CD14-positive monocyte (primary cell): ENCODE data around the gene PYROXD2. TPM values are rescaled to one million over a fixed set of nuclear protein-coding genes. Genes with fewer than 3 reads are reported as not detected.

Experiments used
- DNase-seq, 3 donors: peaks; one replicate each; pipeline ENCODE4 v3.0.0-alpha.2; 2011 to 2022
- H2AFZ ChIP-seq: 2 replicates; pipeline ENCODE4 v1.6.0; 2012; ENCODE audit warnings: mild to moderate bottlenecking, low read depth, low read length, inconsistent platforms; ENCODE audit not compliant: insufficient read depth, poor library complexity, severe bottlenecking
- H3K27ac ChIP-seq, 2 donors: 1 replicate in 1 of 2; 2 replicates in 1 of 2; pipeline ENCODE4 v1.5.1; 2012 to 2013; ENCODE audit warnings: low read length in 2 of 2, control low read depth in 1 of 2, inconsistent platforms in 1 of 2, low read depth in 1 of 2, mild to moderate bottlenecking in 1 of 2
- H3K27me3 ChIP-seq, 2 donors: one replicate each; pipeline versions ENCODE4 v1.6.0 to v1.6.1; 2011 to 2013; ENCODE audit warnings: low read length in 2 of 2; ENCODE audit not compliant: control insufficient read depth in 2 of 2, insufficient read depth in 2 of 2
- H3K36me3 ChIP-seq, 2 donors: replicated peaks in 1 of 2; 1 replicate in 1 of 2; 2 replicates in 1 of 2; pipeline versions ENCODE4 v1.5.1 to v1.6.1; 2012 to 2013; ENCODE audit warnings: low read length in 2 of 2, control low read depth in 1 of 2, inconsistent platforms in 1 of 2, mild to moderate bottlenecking in 1 of 2; ENCODE audit not compliant: insufficient read depth in 2 of 2, control insufficient read depth in 1 of 2
- H3K4me1 ChIP-seq, 2 donors: 1 replicate in 1 of 2; 2 replicates in 1 of 2; pipeline versions ENCODE4 v1.5.1 to v1.6.1; 2012 to 2013; ENCODE audit warnings: low read length in 2 of 2, control low read depth in 1 of 2, inconsistent platforms in 1 of 2, mild to moderate bottlenecking in 1 of 2, moderate library complexity in 1 of 2; ENCODE audit not compliant: insufficient read depth in 2 of 2, control insufficient read depth in 1 of 2
- H3K4me2 ChIP-seq: replicated peaks from 2 replicates; pipeline ENCODE3; 2012; ENCODE audit warnings: low read length, moderate library complexity, mild to moderate bottlenecking; ENCODE audit not compliant: poor library complexity, severe bottlenecking; ENCODE audit errors: extremely low read depth
- H3K4me3 ChIP-seq, 3 experiments: fragments of 200-600 bp in 1 of 3; sonication (generic) in 1 of 3; replicated peaks in 1 of 3; 1 replicate in 2 of 3; 2 replicates in 1 of 3; pipeline ENCODE4 v1.5.1; 2011 to 2013; ENCODE audit warnings: low read length in 3 of 3, mild to moderate bottlenecking in 3 of 3, control low read depth in 2 of 3, low read depth in 2 of 3, inconsistent platforms in 1 of 3, moderate library complexity in 1 of 3
- H3K79me2 ChIP-seq: 2 replicates; pipeline ENCODE4 v1.6.0; 2012; ENCODE audit warnings: mild to moderate bottlenecking, control low read depth, inconsistent platforms, low read length, moderate library complexity; ENCODE audit not compliant: insufficient read depth
- H3K9ac ChIP-seq: 2 replicates; pipeline ENCODE4 v1.6.0; 2017; ENCODE audit warnings: low read length, mild to moderate bottlenecking; ENCODE audit not compliant: insufficient read depth, poor library complexity, severe bottlenecking
- H3K9me3 ChIP-seq, 2 donors: replicated peaks in 1 of 2; 1 replicate in 1 of 2; 2 replicates in 1 of 2; pipeline versions ENCODE4 v1.5.1 to v1.6.1; 2012 to 2013; ENCODE audit warnings: low read length in 2 of 2, control low read depth in 1 of 2; ENCODE audit not compliant: control insufficient read depth in 1 of 2, insufficient read depth in 1 of 2
- H4K20me1 ChIP-seq: 2 replicates; pipeline ENCODE4 v1.6.0; 2012; ENCODE audit warnings: mild to moderate bottlenecking, low read length, control low read depth, moderate library complexity; ENCODE audit not compliant: insufficient read depth
- H3K27ac Mint-ChIP-seq, 7 donors: one replicate each; pipeline ENCODE4 v1.8.0; 2020; ENCODE audit warnings: mild to moderate bottlenecking in 7 of 7, mixed read lengths in 7 of 7, moderate library complexity in 6 of 7, inconsistent platforms in 2 of 7
- H3K27me3 Mint-ChIP-seq, 3 donors: one replicate each; pipeline ENCODE4 v1.8.0; 2021 to 2022; ENCODE audit warnings: low read depth in 3 of 3, mild to moderate bottlenecking in 3 of 3, mixed read lengths in 3 of 3, moderate library complexity in 3 of 3, inconsistent platforms in 1 of 3
- H3K36me3 Mint-ChIP-seq, 2 donors: one replicate each; pipeline ENCODE4 v1.8.0; 2020; ENCODE audit warnings: mixed read lengths in 2 of 2, inconsistent platforms in 1 of 2, mild to moderate bottlenecking in 1 of 2
- H3K4me1 Mint-ChIP-seq: one replicate; pipeline ENCODE4 v1.8.0; 2020; ENCODE audit warnings: mild to moderate bottlenecking, mixed read lengths
- H3K4me3 Mint-ChIP-seq, 2 donors: one replicate each; pipeline ENCODE4 v1.8.0; 2020; ENCODE audit warnings: mild to moderate bottlenecking in 2 of 2, mixed read lengths in 2 of 2, moderate library complexity in 1 of 2
- H3K9me3 Mint-ChIP-seq, 7 donors: one replicate each; pipeline ENCODE4 v1.8.0; 2020 to 2022; ENCODE audit warnings: mixed read lengths in 7 of 7, mild to moderate bottlenecking in 6 of 7, moderate library complexity in 6 of 7, inconsistent platforms in 2 of 7
- CTCF ChIP-seq: fragments of 200-600 bp; IDR thresholded peaks from one replicate; pipeline ENCODE4 v1.8.0; 2022; ENCODE audit warnings: antibody characterized with exemption, mild to moderate bottlenecking
- WGBS: methylation state at CpG from one replicate; pipeline ENCODE4 v1.1.5; 2013; ENCODE audit warnings: missing lambda C conversion rate; ENCODE audit not compliant: insufficient coverage; 5-methylcytosine and 5-hydroxymethylcytosine counted together
- intact Hi-C, 2 donors: fragments of 100-400 bp; cut with micrococcal nuclease; formaldehyde crosslinking; loops; one replicate each; pipeline versions ENCODE4 v1.15.0 to v1.15.1; 2023
- polyA plus RNA-seq, 3 donors: library from polyadenylated mRNA; depleted of rRNA in 1 of 3; unstranded in 2 of 3; stranded (reverse) in 1 of 3; fragments of 300-500 nt in 2 of 3; fragments of >200 nt in 1 of 3; fragmentation: Illumina TruSeq in 2 of 3; gene quantifications; 1 replicate in 2 of 3; 2 replicates in 1 of 3; pipeline ENCODE4 v1.2.3, GENCODE V29; 2012 to 2021

PYROXD2 gene
- polyA plus RNA-seq, 3 donors, result 0.27 to 21.6 (median 1.00) TPM

- H3K36me3 Mint-ChIP-seq, result peaks cover 4 to 8% of the 10 kb centered on the region in 2 donors
- H3K27me3 Mint-ChIP-seq, result peaks cover 0 to 5% (median 3%) of the 10 kb centered on the region in 3 donors
- H3K79me2 ChIP-seq, result no peaks in the 10 kb centered on the region
- H3K4me1 Mint-ChIP-seq, result peaks cover 4% of the 10 kb centered on the region
- no peak overlapping the region for H2AFZ ChIP-seq
- no peak overlapping the region for H3K4me3 ChIP-seq
- no peaks in the 10 kb centered on the region for H3K36me3 ChIP-seq
- no peaks in the 10 kb centered on the region for H4K20me1 ChIP-seq
- peaks cover 0 to 3% (median 0%) of the 10 kb centered on the region in 7 donors for H3K9me3 Mint-ChIP-seq
- DNase-seq, result peak in 1 of 3 donors; percentile 11
- H3K4me3 Mint-ChIP-seq, result no peak overlapping the region
- no peaks in the 10 kb centered on the region for H3K4me1 ChIP-seq
- intact Hi-C loops, result no loop called here
- WGBS, result 89% methylated on average over 1 of the region's 2 CpGs
- no peak overlapping the region for H3K27ac ChIP-seq
- no peaks in the 10 kb centered on the region for H3K27me3 ChIP-seq
- H3K27ac Mint-ChIP-seq, result no peak overlapping the region
- H3K4me2 ChIP-seq, result no peak overlapping the region
- no peaks in the 10 kb centered on the region for H3K9me3 ChIP-seq
- no peak for TF ChIP-seq CTCF
- no peak overlapping the region for H3K9ac ChIP-seq
Measured at GRCh38 chr10:98400482-98400881, 14.5 kb downstream of the PYROXD2 start.

- Mint-ChIP-seq H3K9me3 (peaks cover 0 to 3% (median 0%) of the 10 kb centered on the region in 7 donors), H3K36me3 (peaks cover 4 to 8% of the 10 kb centered on the region in 2 donors), H3K4me3 (no peak overlapping the region), H3K27ac (no peak overlapping the region), H3K4me1 (peaks cover 4% of the 10 kb centered on the region), H3K27me3 (peaks cover 0 to 5% (median 3%) of the 10 kb centered on the region in 3 donors)
- DNase-seq, result no peak
- Histone ChIP-seq H3K4me2 (no peak overlapping the region), H3K27me3 (no peaks in the 10 kb centered on the region), H3K9me3 (no peaks in the 10 kb centered on the region), H3K4me3 (no peak overlapping the region), H2AFZ (no peak overlapping the region), H3K27ac (no peak overlapping the region), H3K9ac (no peak overlapping the region), H4K20me1 (no peaks in the 10 kb centered on the region), H3K36me3 (no peaks in the 10 kb centered on the region), H3K79me2 (no peaks in the 10 kb centered on the region), H3K4me1 (no peaks in the 10 kb centered on the region)
- 96% methylated on average over 9 of the region's 9 CpGs for WGBS
- intact Hi-C loops, result no loop called here
- no peak for TF ChIP-seq CTCF
Measured at GRCh38 chr10:98399784-98400183, 15.2 kb downstream of the PYROXD2 start.
